ENCODE data around the gene ADORA3. TPM values are rescaled to one million over a fixed set of nuclear protein-coding genes. Genes with fewer than 3 reads are reported as not detected.

ADORA3 gene
- total RNA-seq, 1 experiment from 2014 or later = not detected

DNA sequence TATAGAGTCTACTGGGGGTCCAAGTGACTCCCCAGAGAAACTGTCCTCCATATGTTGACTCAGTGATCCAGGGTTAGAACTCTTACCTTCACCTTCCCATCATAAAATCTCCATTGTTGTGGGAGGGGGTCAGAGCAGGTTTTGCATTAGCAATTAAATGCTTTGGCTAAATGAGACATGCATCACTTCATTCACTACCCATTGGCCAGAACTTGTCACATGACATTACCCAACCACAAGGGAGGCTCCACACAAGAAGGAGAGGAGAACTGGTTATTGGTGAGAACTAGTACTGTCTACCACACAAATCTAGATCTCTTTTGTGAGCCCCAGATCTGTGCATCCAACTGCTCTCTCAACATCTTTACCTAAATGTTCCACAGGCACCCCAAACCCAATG is 33.9 kb downstream of the ADORA3 start:
- H3K4me3 ChIP-seq (ENCODE audit: low read depth, low read length, poor library complexity, severe bottlenecking) = no peak overlapping the region
- ChIA-PET POLR2A (ENCODE audit: low non-redundant PET) (no interaction called here), CTCF (no interaction called here)
- intact Hi-C loops (cut with micrococcal nuclease; ENCODE audit: unreplicated experiment) = no loop called here
- no peaks in the 10 kb centered on the region for H3K9me3 ChIP-seq (ENCODE audit: low read depth, low read length, poor library complexity, severe bottlenecking)
- TF ChIP-seq EZH2 (IDR thresholded peaks at IDR 0.05; ENCODE audit: borderline replicate concordance, low read depth, low read length, poor library complexity, severe bottlenecking) (no peak), CTCF (conservative IDR thresholded peaks at IDR 0.05; ENCODE audit: low read depth, low read length) (no peak)
- no TSS peak for BruUV-seq (replicated peaks)
- no peaks in the 10 kb centered on the region for H3K4me1 ChIP-seq (ENCODE audit: insufficient read depth, low read length, poor library complexity, severe bottlenecking)
- no peak for DNase-seq (ENCODE audit: low spot score)
- no peak overlapping the region for H3K27ac ChIP-seq (ENCODE audit: low read depth, low read length, poor library complexity, severe bottlenecking)
- H3K27me3 ChIP-seq (replicated peaks; ENCODE audit: insufficient read depth, low read depth, low read length, poor library complexity) = no peaks in the 10 kb centered on the region
- H3K36me3 ChIP-seq (ENCODE audit: insufficient read depth, low read length, poor library complexity, severe bottlenecking) = no peaks in the 10 kb centered on the region

DNA sequence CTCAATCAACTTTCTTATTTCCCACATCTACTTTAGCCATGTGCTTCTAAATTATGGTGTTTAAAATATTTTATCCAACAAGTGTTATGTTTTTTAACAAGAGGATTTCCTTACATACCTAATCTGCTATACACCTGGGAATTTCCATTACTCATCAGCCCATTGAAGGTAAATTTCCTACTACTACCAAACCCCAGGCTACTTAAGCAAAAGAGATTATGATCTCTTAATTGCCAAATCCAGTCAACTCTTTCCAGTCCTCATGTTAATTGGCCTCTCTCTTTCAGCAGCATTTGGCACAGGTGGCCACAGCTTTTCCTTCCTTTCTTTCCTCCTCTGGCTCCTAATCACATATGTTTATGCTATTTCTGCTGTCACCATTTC is 34.7 kb downstream of the ADORA3 start:
- no peaks in the 10 kb centered on the region for H3K27me3 ChIP-seq (replicated peaks; ENCODE audit: insufficient read depth, low read depth, low read length, poor library complexity)
- H3K4me1 ChIP-seq (ENCODE audit: insufficient read depth, low read length, poor library complexity, severe bottlenecking) = no peaks in the 10 kb centered on the region
- no peak overlapping the region for H3K27ac ChIP-seq (ENCODE audit: low read depth, low read length, poor library complexity, severe bottlenecking)
- DNase-seq (ENCODE audit: low spot score) = no peak
- POLR2A ChIA-PET (ENCODE audit: low non-redundant PET) = no interaction called here
- no peak overlapping the region for H3K4me3 ChIP-seq (ENCODE audit: low read depth, low read length, poor library complexity, severe bottlenecking)
- CTCF ChIA-PET = no interaction called here
- no peaks in the 10 kb centered on the region for H3K36me3 ChIP-seq (ENCODE audit: insufficient read depth, low read length, poor library complexity, severe bottlenecking)
- no peaks in the 10 kb centered on the region for H3K9me3 ChIP-seq (ENCODE audit: low read depth, low read length, poor library complexity, severe bottlenecking)
- TF ChIP-seq CTCF (conservative IDR thresholded peaks at IDR 0.05; ENCODE audit: low read depth, low read length) (no peak), EZH2 (IDR thresholded peaks at IDR 0.05; ENCODE audit: borderline replicate concordance, low read depth, low read length, poor library complexity, severe bottlenecking) (no peak)
- intact Hi-C loops (cut with micrococcal nuclease; ENCODE audit: unreplicated experiment) = no loop called here
- BruUV-seq (replicated peaks) = no TSS peak

- ChIA-PET CTCF (no interaction called here), POLR2A (ENCODE audit: low non-redundant PET) (no interaction called here)
- H3K4me1 ChIP-seq (ENCODE audit: insufficient read depth, low read length, poor library complexity, severe bottlenecking) = peaks cover 4% of the 10 kb centered on the region
- no peaks in the 10 kb centered on the region for H3K9me3 ChIP-seq (ENCODE audit: low read depth, low read length, poor library complexity, severe bottlenecking)
- no TSS peak for BruUV-seq (replicated peaks)
- no peaks in the 10 kb centered on the region for H3K27me3 ChIP-seq (replicated peaks; ENCODE audit: insufficient read depth, low read depth, low read length, poor library complexity)
- H3K27ac ChIP-seq (ENCODE audit: low read depth, low read length, poor library complexity, severe bottlenecking) = no peak overlapping the region
- H3K4me3 ChIP-seq (ENCODE audit: low read depth, low read length, poor library complexity, severe bottlenecking) = no peak overlapping the region
- H3K36me3 ChIP-seq (ENCODE audit: insufficient read depth, low read length, poor library complexity, severe bottlenecking) = no peaks in the 10 kb centered on the region
- no peak for TF ChIP-seq EZH2 (IDR thresholded peaks at IDR 0.05; ENCODE audit: borderline replicate concordance, low read depth, low read length, poor library complexity, severe bottlenecking)
- no peak for TF ChIP-seq CTCF (conservative IDR thresholded peaks at IDR 0.05; ENCODE audit: low read depth, low read length)
- no peak for DNase-seq (ENCODE audit: low spot score)
- intact Hi-C loops (cut with micrococcal nuclease; ENCODE audit: unreplicated experiment) = no loop called here
Measured at GRCh38 chr1:111467865-111468716, 35.3 kb downstream of the ADORA3 start.
